ENCODE data around the gene LRCH1. TPM values are rescaled to one million over a fixed set of nuclear protein-coding genes. Genes with fewer than 3 reads are reported as not detected.
"Not testable (repeated sequence)": the region's sequence is repeated elsewhere in the genome, so short reads cannot be mapped to it uniquely, and the experiment has no call there.

LRCH1 gene
- total RNA-seq, 1 donor from 2014 or later = 22.0 TPM

- DNase-seq (ENCODE audit: low read depth) = no peak
Observed at GRCh38 chr13:46748300-46748699, 195.3 kb downstream of the LRCH1 start.

GRCh38 chr13:46749951-46750350, 197.0 kb downstream of the LRCH1 start:
- peak; percentile 17 for DNase-seq (ENCODE audit: low read depth)

- DNase-seq (ENCODE audit: low read depth) = peak; percentile 21
Observed at GRCh38 chr13:46751811-46752635, 199.1 kb downstream of the LRCH1 start.

- no peak for DNase-seq (ENCODE audit: low read depth)
Observed at GRCh38 chr13:46753137-46753536, 200.2 kb downstream of the LRCH1 start.

- DNase-seq (ENCODE audit: low read depth) = no peak
Observed at GRCh38 chr13:46753917-46754316, 200.9 kb downstream of the LRCH1 start.

- no peak for DNase-seq (ENCODE audit: low read depth)
Observed at GRCh38 chr13:46754812-46755211, 201.8 kb downstream of the LRCH1 start.

GRCh38 chr13:46755508-46755907, 202.5 kb downstream of the LRCH1 start:
- not testable (repeated sequence) for DNase-seq (ENCODE audit: low read depth)

GRCh38 chr13:46756977-46757376, 204.0 kb downstream of the LRCH1 start:
- no peak for DNase-seq (ENCODE audit: low read depth)

- DNase-seq (ENCODE audit: low read depth) = no peak
Observed at GRCh38 chr13:46757640-46758039, 204.7 kb downstream of the LRCH1 start.

- DNase-seq (ENCODE audit: low read depth) = peak; percentile 45
Observed at GRCh38 chr13:46759846-46760245, 206.9 kb downstream of the LRCH1 start.

GRCh38 chr13:46761174-46761573, 208.2 kb downstream of the LRCH1 start:
- no peak for DNase-seq (ENCODE audit: low read depth)

- no peak for DNase-seq (ENCODE audit: low read depth)
Observed at GRCh38 chr13:46761866-46762265, 208.9 kb downstream of the LRCH1 start.

- not testable (repeated sequence) for DNase-seq (ENCODE audit: low read depth)
Observed at GRCh38 chr13:46769925-46770324, 217.0 kb downstream of the LRCH1 start.

GRCh38 chr13:46771693-46772092, 218.7 kb downstream of the LRCH1 start:
- DNase-seq (ENCODE audit: low read depth) = no peak

GRCh38 chr13:46773541-46773940, 220.6 kb downstream of the LRCH1 start:
- DNase-seq (ENCODE audit: low read depth) = no peak

GRCh38 chr13:46775385-46776107, 222.6 kb downstream of the LRCH1 start:
- DNase-seq (ENCODE audit: low read depth) = no peak

GRCh38 chr13:46778095-46778494, 225.1 kb downstream of the LRCH1 start:
- no peak for DNase-seq (ENCODE audit: low read depth)

- DNase-seq (ENCODE audit: low read depth) = peak; percentile 29
Observed at GRCh38 chr13:46778890-46779289, 225.9 kb downstream of the LRCH1 start.

GRCh38 chr13:46782066-46782465, 229.1 kb downstream of the LRCH1 start:
- no peak for DNase-seq (ENCODE audit: low read depth)

- no peak for DNase-seq (ENCODE audit: low read depth)
Observed at GRCh38 chr13:46782691-46783090, 229.7 kb downstream of the LRCH1 start.

GRCh38 chr13:46783504-46783903, 230.5 kb downstream of the LRCH1 start:
- no peak for DNase-seq (ENCODE audit: low read depth)

GRCh38 chr13:46795321-46795720, 242.4 kb downstream of the LRCH1 start:
- no peak for DNase-seq (ENCODE audit: low read depth)

GRCh38 chr13:46796129-46796514, 243.2 kb downstream of the LRCH1 start:
- no peak for DNase-seq (ENCODE audit: low read depth)
